ENCODE data around the gene CHRM1. TPM values are rescaled to one million over a fixed set of nuclear protein-coding genes. Genes with fewer than 3 reads are reported as not detected.
A peak's percentile ranks its signal among the peaks of the same experiment; 100 is the strongest.
"Not testable (repeated sequence)": the region's sequence is repeated elsewhere in the genome, so short reads cannot be mapped to it uniquely, and the experiment has no call there.

CHRM1 gene
- not detected for total RNA-seq

GRCh38 chr11:62921201-62921572 lies at the start of gene CHRM1:
Gene CHRM1 (minus strand): TSS chr11:62921363. CDS start chr11:62911100, 10,263 bp downstream.
- no peak for ATAC-seq
- no peaks in the 10 kb centered on the region for H3K36me3 Mint-ChIP-seq
- H3K9me3 Mint-ChIP-seq, result no peaks in the 10 kb centered on the region
- no peak for DNase-seq (ENCODE audit: low spot score in 2 of 2)
- no peak within 1 kb of the TSS for H3K27ac Mint-ChIP-seq

GRCh38 chr11:62965574-62965973 lies 44.4 kb upstream of the CHRM1 start:
- Mint-ChIP-seq H3K27ac (no peak overlapping the region), H3K36me3 (no peaks in the 10 kb centered on the region), H3K9me3 (no peaks in the 10 kb centered on the region)
- ATAC-seq, result no peak
- no peak for DNase-seq (ENCODE audit: low spot score in 2 of 2)

- DNase-seq (ENCODE audit: low spot score in 2 of 2) (no peak), ATAC-seq (no peak)
- Mint-ChIP-seq H3K9me3 (no peaks in the 10 kb centered on the region), H3K27ac (no peak overlapping the region), H3K36me3 (no peaks in the 10 kb centered on the region)
These were observed 41.2 kb upstream of the CHRM1 start for GRCh38 chr11:62962391-62962790.

GRCh38 chr11:62961017-62961570 lies 39.9 kb upstream of the CHRM1 start:
- peak overlapping the region in 1 of 2 donors; percentile 69 for H3K27ac Mint-ChIP-seq
- no peaks in the 10 kb centered on the region for H3K36me3 Mint-ChIP-seq
- DNase-seq (ENCODE audit: low spot score in 2 of 2), result no peak

GRCh38 chr11:62959422-62959980 lies 38.3 kb upstream of the CHRM1 start:
- no peak for DNase-seq (ENCODE audit: low spot score in 2 of 2)
- no peaks in the 10 kb centered on the region for H3K9me3 Mint-ChIP-seq
- no peak overlapping the region for H3K27ac Mint-ChIP-seq
- no peaks in the 10 kb centered on the region for H3K36me3 Mint-ChIP-seq
- ATAC-seq, result no peak

More at GRCh38 chr11:62961017-62961570, 39.9 kb upstream of the CHRM1 start:
- no peaks in the 10 kb centered on the region for H3K9me3 Mint-ChIP-seq
- no peak for ATAC-seq

- H3K9me3 Mint-ChIP-seq, result no peaks in the 10 kb centered on the region
- H3K27ac Mint-ChIP-seq, result no peak overlapping the region
- ATAC-seq (no peak), DNase-seq (ENCODE audit: low spot score in 2 of 2) (no peak)
- H3K36me3 Mint-ChIP-seq, result no peaks in the 10 kb centered on the region
These were observed 37.6 kb upstream of the CHRM1 start for GRCh38 chr11:62958547-62959421.

GRCh38 chr11:62957147-62957546 lies 36.0 kb upstream of the CHRM1 start:
- H3K9me3 Mint-ChIP-seq, result no peaks in the 10 kb centered on the region
- ATAC-seq, result no peak
- H3K27ac Mint-ChIP-seq, result no peak overlapping the region
- DNase-seq (ENCODE audit: low spot score in 2 of 2), result no peak
- H3K36me3 Mint-ChIP-seq, result no peaks in the 10 kb centered on the region

GRCh38 chr11:62954478-62954877 lies 33.3 kb upstream of the CHRM1 start:
- ATAC-seq (no peak), DNase-seq (ENCODE audit: low spot score in 2 of 2) (no peak)
- Mint-ChIP-seq H3K36me3 (no peaks in the 10 kb centered on the region), H3K9me3 (no peaks in the 10 kb centered on the region), H3K27ac (no peak overlapping the region)

- no peak for ATAC-seq
- H3K9me3 Mint-ChIP-seq, result no peaks in the 10 kb centered on the region
- no peaks in the 10 kb centered on the region for H3K36me3 Mint-ChIP-seq
- H3K27ac Mint-ChIP-seq, result no peak overlapping the region
- no peak for DNase-seq (ENCODE audit: low spot score in 2 of 2)
These were observed 32.6 kb upstream of the CHRM1 start for GRCh38 chr11:62953811-62954210.

- H3K27ac Mint-ChIP-seq, result peak overlapping the region in 1 of 2 donors; percentile 48
- H3K36me3 Mint-ChIP-seq, result no peaks in the 10 kb centered on the region
- ATAC-seq (no peak), DNase-seq (ENCODE audit: low spot score in 2 of 2) (no peak)
- H3K9me3 Mint-ChIP-seq, result no peaks in the 10 kb centered on the region
These were observed 27.7 kb upstream of the CHRM1 start for GRCh38 chr11:62948765-62949320.

GRCh38 chr11:62945538-62945937 lies 24.4 kb upstream of the CHRM1 start:
- not testable (repeated sequence) for H3K9me3 Mint-ChIP-seq; H3K27ac Mint-ChIP-seq; H3K36me3 Mint-ChIP-seq; DNase-seq (ENCODE audit: low spot score in 2 of 2); ATAC-seq

- DNase-seq (ENCODE audit: low spot score in 2 of 2); H3K27ac Mint-ChIP-seq: not testable (repeated sequence)
- peak in 1 of 2 donors; percentile 22 for ATAC-seq
- peaks cover 7 to 11% of the 10 kb centered on the region in 2 donors for H3K9me3 Mint-ChIP-seq
- peaks cover 6 to 10% of the 10 kb centered on the region in 2 donors for H3K36me3 Mint-ChIP-seq
These were observed 16.4 kb upstream of the CHRM1 start for GRCh38 chr11:62937528-62937927.

- Mint-ChIP-seq H3K27ac (no peak overlapping the region), H3K9me3 (peaks cover 7 to 11% of the 10 kb centered on the region in 2 donors), H3K36me3 (peaks cover 6 to 10% of the 10 kb centered on the region in 2 donors)
- DNase-seq (ENCODE audit: low spot score in 2 of 2), result no peak
- no peak for ATAC-seq
These were observed 13.3 kb upstream of the CHRM1 start for GRCh38 chr11:62934496-62934785.

GRCh38 chr11:62933750-62934495 lies 12.8 kb upstream of the CHRM1 start:
- ATAC-seq, result no peak
- no peak for DNase-seq (ENCODE audit: low spot score in 2 of 2)

GRCh38 chr11:62933285-62933684 lies 12.1 kb upstream of the CHRM1 start:
- H3K27ac Mint-ChIP-seq, result peak overlapping the region in 1 of 2 donors; percentile 58
- DNase-seq (ENCODE audit: low spot score in 2 of 2) (no peak), ATAC-seq (no peak)
- peaks cover 6 to 10% of the 10 kb centered on the region in 2 donors for H3K36me3 Mint-ChIP-seq
- H3K9me3 Mint-ChIP-seq, result peaks cover 7 to 11% of the 10 kb centered on the region in 2 donors

More at GRCh38 chr11:62933750-62934495, 12.8 kb upstream of the CHRM1 start:
- peaks cover 6 to 10% of the 10 kb centered on the region in 2 donors for H3K36me3 Mint-ChIP-seq
- H3K27ac Mint-ChIP-seq, result no peak overlapping the region
- peaks cover 7 to 11% of the 10 kb centered on the region in 2 donors for H3K9me3 Mint-ChIP-seq

- DNase-seq (ENCODE audit: low spot score in 2 of 2) (no peak), ATAC-seq (no peak)
- H3K27ac Mint-ChIP-seq, result no peak overlapping the region
- no peaks in the 10 kb centered on the region for H3K36me3 Mint-ChIP-seq
- no peaks in the 10 kb centered on the region for H3K9me3 Mint-ChIP-seq
These were observed 10.5 kb upstream of the CHRM1 start for GRCh38 chr11:62931499-62932278.
